B cell (primary cell): ENCODE measurements around the gene HIVEP1.

Experiments used
- EZH2 ChIP-seq: IDR thresholded peaks from 2 replicates; pipeline ENCODE4 v1.6.1; 2012; ENCODE audit warnings: borderline replicate concordance, low read depth, mild to moderate bottlenecking, moderate library complexity, low read length; ENCODE audit not compliant: insufficient read depth, poor library complexity, severe bottlenecking
- TF ChIP-seq, protein P1 (sequence below): fragments of 200-600 bp; IDR thresholded peaks from one replicate; pipeline ENCODE4 v1.8.0; 2022; ENCODE audit warnings: antibody characterized with exemption, mild to moderate bottlenecking

DNA sequence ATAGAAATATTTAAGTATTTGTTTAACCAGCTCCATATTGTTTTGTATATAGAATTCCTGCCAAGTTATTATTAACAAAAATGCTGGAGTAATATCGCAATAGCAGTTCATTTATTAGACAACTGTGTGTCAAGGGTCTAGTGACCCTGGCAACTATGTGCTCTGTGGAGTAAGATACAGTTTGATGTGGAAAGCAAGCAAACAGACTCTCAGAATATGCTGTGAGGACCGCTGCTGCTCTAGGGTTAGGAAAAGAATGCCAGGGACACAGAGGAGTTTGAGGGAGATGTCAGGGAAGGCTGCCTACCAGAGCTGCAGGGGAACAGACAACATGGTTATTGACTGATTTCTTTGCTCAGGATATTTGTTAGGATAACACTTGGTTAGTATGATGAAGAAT lies 71.2 kb downstream of the HIVEP1 start:
- no peak for TF ChIP-seq EZH2
- TF ChIP-seq, protein P1, sequence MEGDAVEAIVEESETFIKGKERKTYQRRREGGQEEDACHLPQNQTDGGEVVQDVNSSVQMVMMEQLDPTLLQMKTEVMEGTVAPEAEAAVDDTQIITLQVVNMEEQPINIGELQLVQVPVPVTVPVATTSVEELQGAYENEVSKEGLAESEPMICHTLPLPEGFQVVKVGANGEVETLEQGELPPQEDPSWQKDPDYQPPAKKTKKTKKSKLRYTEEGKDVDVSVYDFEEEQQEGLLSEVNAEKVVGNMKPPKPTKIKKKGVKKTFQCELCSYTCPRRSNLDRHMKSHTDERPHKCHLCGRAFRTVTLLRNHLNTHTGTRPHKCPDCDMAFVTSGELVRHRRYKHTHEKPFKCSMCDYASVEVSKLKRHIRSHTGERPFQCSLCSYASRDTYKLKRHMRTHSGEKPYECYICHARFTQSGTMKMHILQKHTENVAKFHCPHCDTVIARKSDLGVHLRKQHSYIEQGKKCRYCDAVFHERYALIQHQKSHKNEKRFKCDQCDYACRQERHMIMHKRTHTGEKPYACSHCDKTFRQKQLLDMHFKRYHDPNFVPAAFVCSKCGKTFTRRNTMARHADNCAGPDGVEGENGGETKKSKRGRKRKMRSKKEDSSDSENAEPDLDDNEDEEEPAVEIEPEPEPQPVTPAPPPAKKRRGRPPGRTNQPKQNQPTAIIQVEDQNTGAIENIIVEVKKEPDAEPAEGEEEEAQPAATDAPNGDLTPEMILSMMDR, result no peak
